Fibroblast of skin of scalp (primary cell): Measurements from ENCODE around the gene CHPT1.
A peak's percentile ranks its signal among the peaks of the same experiment; 100 is the strongest.

Experiments used
- DNase-seq: peaks from one replicate; pipeline ENCODE4 v3.0.0-alpha.2; 2013

The CHPT1 gene

DNA sequence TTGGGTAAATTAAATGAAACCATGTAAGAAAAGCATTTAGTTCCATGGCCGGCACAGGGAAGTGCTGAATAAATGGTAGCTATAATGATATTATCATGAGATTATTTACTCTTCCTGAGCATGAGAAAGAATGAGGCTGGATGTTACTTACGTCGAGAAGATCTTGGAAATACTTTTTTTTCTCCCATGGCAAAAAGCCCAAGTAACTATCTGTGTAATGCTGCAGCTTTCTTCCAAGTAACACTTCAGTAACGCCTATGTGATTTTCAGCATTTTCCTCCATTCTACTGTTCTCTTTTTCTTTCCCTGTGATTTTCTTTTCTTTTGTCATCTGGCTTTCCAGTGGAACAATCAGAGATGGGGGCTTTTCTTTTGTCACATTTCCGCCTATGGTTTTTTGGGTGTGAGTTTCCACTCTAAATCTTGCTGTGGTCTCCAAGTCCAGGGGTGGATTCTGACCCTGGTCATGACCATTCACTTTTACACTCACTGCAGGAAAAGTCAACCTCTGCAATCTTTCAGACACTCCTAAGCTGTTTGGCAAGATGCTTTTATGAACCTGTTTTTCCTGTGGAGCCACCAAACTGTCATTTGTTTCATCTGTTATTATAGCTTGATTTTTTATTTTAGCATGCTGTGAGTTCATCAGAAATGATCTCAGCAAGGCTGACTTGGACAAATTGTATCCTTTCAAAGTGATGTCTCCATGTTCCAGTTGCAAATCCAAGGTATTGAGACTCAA lies 66.8 kb downstream of the CHPT1 start:
- no peak for DNase-seq

DNA sequence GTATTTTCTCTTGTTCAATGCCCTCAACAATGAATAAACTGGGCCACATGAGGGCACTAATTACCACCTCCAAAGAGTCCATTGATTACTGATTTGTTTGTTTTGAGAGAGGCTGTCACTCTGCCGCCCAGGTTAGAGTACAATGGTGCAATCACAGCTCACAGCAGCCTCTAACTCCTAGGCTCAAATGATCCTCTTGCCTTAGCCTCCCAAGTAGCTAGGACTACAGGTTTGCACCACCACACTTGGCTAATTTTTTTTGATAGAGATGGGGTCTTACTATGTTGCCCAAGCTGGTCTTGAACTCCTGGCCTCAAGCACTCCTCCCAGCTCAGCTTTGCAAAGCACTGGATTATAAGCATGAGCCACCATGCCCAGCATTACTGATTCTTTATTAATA lies 70.1 kb downstream of the CHPT1 start:
- DNase-seq = no peak

DNA sequence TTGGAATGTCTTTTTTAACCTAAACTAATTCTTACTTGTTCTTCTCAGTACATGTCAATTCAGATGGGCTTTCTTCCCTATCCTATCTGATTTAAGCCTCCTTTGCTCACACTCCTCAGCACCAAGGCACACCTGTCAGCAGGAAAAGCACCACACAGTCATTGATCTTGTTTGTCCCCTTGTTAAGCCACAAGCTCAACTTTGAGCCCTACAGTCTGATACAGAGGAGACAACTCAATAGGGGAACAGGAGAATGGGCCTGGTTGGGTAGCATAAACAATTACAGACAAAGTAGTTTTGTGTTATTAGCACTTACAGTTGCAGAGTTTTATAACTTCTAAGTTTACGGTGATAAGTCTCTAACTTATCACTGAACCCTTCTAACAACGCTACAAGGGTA lies 71.3 kb downstream of the CHPT1 start:
- no peak for DNase-seq

DNA sequence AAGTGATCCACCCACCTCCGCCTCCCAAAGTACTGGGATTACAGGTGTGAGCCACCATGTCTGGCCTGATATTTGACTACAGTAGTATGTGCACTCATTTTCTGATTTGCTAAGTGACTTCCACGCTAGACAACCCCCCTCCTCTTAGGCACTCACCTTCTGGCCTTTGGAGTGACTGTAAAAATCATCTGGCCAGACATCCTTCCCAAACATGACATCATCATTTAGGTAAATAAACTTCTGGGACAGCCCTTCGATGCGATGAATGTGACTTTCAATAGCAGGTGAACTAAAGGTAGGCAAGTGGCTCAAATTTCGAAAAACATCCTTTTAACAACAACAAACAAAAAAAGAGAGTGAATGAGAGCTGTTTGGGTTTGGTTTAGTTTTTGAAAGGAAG lies 72.4 kb downstream of the CHPT1 start:
- DNase-seq = no peak

DNA sequence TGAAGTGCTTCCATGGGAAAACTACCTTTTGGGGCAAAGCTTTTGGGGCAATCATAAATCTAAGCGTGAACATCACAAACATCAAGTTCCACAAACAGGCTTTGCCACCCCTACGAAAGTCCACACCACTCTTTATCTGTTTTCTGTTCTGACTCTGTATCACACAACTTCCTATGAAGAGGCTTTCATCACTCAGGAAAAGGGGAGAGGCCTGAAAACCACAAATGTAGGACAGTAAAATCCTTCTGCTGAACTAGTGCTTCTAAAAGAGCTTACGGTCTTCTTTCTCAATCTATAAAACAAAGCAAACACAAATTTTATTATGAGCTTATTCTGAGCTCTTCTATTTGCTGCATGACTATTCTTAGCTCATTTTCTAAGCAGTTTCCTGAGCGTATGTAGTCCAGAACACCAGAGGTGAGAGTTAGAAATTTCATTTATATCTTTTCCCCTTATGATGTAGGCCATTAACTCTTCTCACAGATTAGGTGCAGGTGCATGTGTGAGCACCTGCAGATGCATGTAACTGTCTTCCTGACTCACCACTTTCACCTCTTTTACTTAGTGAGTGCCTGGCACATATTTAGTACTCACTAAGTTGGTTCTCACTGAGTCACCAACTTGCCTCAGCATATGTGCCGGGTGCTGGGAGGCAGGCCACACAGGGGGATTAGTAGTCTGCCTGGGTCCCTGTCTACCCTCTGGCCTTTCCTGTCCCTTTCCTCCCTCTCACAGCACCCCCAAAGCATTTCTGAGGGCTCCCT lies 74.8 kb downstream of the CHPT1 start:
- no peak for DNase-seq

DNA sequence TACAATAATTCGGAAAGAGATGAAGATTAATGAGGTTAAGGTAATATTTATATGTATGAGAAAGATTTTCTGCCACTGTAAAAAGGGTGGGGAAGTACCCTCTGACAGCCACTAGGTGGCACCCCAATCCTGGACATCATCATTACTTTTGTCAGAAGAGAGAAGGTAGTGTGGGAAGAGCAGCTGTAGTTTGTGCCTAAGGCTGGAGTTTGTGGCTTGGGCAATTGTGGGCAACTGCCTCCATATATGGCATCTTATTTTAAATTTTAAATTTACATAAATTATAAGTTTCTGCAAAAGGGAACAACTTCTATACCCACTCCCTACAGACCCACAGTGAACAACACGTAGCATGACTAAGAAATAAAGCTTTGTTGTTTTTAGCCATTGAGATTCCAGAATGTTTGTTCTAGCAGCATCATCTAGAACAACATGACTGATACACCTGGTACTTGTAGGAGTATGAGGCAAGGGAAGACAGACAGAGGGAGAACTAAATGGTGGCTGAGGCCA lies 76.3 kb downstream of the CHPT1 start:
- peak; percentile 69 for DNase-seq

DNA sequence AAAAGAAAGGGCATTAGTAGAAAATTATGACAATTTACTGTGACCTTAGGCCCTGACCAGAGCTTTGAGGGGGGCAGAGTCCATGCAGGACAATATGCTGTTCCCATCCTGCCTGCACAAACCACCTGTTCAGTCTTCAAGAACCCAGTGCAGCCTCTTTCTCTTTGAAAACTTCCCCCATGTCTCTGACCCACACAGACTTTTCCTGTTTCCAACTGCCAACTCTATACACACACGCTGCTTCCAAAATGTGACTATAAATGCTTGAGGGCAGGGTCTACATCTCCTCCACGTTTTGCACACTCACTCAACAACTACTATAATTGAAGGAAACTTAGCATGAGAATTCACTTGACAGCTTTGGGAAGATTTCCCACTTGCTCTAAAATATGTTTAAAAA lies 78.4 kb downstream of the CHPT1 start:
- DNase-seq = no peak

DNA sequence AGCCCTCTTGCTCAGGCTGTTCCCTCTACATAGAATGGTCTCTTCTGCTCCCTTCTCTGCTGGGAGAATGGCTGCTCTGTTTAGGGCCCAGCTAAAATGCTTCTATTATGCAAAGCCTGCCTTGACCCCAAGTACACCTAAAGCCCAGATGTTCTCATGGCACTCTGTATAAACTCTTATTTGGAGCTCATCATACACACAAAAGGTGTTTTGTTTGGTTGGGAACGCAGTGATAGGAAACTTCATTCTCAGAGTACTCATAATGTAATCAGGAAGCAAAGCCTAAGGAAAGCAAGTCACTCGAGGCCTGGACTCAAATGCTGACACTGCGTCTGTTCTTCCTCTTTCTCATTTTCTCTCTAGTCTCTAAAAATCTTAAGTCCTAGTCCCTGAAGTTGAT lies 80.0 kb downstream of the CHPT1 start:
- DNase-seq = no peak

DNA sequence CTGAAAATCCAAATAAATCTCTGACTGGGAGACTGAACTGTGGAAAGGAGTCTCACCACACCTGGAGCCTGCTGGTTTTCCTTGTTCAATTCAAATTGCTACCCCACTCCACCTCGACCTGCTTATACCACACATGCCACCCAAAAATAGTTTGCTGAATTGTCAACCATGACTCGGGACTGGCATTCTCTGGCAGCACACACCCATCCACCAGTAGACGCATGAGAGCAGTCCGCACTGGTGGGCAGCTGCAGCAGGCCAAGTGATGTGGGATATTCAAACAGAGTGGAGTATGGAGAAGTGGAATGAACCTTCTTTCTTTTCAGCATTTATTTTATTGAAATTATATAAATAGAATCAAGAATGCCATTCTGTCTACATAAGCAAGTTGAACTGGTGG lies 80.5 kb downstream of the CHPT1 start:
- DNase-seq = no peak
